ENCODE measurements around the gene SUSD2.
"Not testable (repeated sequence)": the region's sequence is repeated elsewhere in the genome, so short reads cannot be mapped to it uniquely, and the experiment has no call there.

SUSD2 gene

GRCh38 chr22:24216541-24217209 lies 35.4 kb downstream of the SUSD2 start:
- no peak for DNase-seq

GRCh38 chr22:24217384-24217783 lies 36.1 kb downstream of the SUSD2 start:
- DNase-seq: no peak

- DNase-seq: no peak
Measured at GRCh38 chr22:24219750-24220149, 38.5 kb downstream of the SUSD2 start.

GRCh38 chr22:24224468-24224867 lies 43.2 kb downstream of the SUSD2 start:
- DNase-seq: no peak

GRCh38 chr22:24225044-24225601 lies 43.8 kb downstream of the SUSD2 start:
- DNase-seq: no peak

GRCh38 chr22:24225951-24226350 lies 44.7 kb downstream of the SUSD2 start:
- DNase-seq: no peak

- no peak for DNase-seq
Measured at GRCh38 chr22:24230911-24231656, 49.8 kb downstream of the SUSD2 start.

GRCh38 chr22:24231706-24232105 lies 50.4 kb downstream of the SUSD2 start:
- DNase-seq: no peak

- DNase-seq: no peak
Measured at GRCh38 chr22:24232124-24232523, 50.8 kb downstream of the SUSD2 start.

- DNase-seq: no peak
Measured at GRCh38 chr22:24232725-24233124, 51.4 kb downstream of the SUSD2 start.

- no peak for DNase-seq
Measured at GRCh38 chr22:24233235-24233634, 51.9 kb downstream of the SUSD2 start.

GRCh38 chr22:24233816-24234215 lies 52.5 kb downstream of the SUSD2 start:
- DNase-seq: no peak

GRCh38 chr22:24235315-24235714 lies 54.0 kb downstream of the SUSD2 start:
- DNase-seq: no peak

GRCh38 chr22:24236656-24237055 lies 55.4 kb downstream of the SUSD2 start:
- no peak for DNase-seq

GRCh38 chr22:24238101-24238694 lies 56.9 kb downstream of the SUSD2 start:
- not testable (repeated sequence) for DNase-seq

Data from DMS 273 treated with DMSO at 0.1 percent for 48 hours (cell line).